ENCODE results near the gene TNS2. TPM values are rescaled to one million over a fixed set of nuclear protein-coding genes. Genes with fewer than 3 reads are reported as not detected.
A peak's percentile ranks its signal among the peaks of the same experiment; 100 is the strongest.

Gene TNS2
- total and polyA plus RNA-seq, 10 of the 15 experiments (the other 5 are each of a cell fraction or from before 2014, with no cell fraction given): 0.03 to 0.72 (median 0.16) TPM; not detected in 4

DNA sequence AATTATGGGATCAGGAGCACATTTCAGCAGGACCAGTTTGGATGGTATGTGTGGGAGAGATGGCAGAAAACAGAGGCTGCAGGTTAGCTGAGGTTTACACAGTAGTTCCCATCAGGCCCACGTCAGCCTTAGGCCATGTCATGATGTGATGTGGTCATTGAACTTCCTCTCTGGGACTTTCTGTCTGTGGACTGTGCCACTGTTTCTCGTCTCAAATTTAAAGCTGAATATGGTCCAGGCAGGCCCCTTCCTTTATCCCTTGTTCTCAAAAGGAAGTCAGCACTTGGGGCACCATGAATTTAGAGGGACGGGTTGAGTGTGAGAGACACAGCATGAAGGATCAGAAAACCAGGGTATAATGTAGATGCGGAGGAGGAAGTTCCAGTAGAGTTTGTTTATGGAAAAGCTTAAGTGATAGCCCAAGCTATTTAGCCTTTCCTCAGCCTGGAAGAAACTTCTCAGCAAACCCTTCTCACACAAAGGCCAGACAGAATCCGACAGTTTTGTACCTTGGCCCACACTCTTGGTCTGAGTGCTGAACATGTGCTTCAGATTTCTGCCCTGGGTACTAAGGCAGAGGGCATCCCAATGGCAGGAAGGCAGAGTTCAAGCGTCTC, 44.0 kb downstream of the TNS2 start:
- H3K4me3 ChIP-seq: no peak overlapping the region
- intact Hi-C loops (cut with micrococcal nuclease; ENCODE audit: unreplicated experiment): no loop called here
- no peaks in the 10 kb centered on the region for H3K9me3 ChIP-seq (replicated peaks; ENCODE audit: control insufficient read depth, insufficient read depth, low read length)
- H3K4me2 ChIP-seq (ENCODE audit: control insufficient read depth, insufficient read depth): no peak overlapping the region
- ChIA-PET POLR2A (interaction anchor here (0.7 to 1.9 kb wide), 3 partner anchors 9 to 32 kb away, joined by 4 to 7 read pairs (median 4); partner anchors contain the start of gene SOAT2), RAD21 (ENCODE audit: unreplicated experiment) (interaction anchor here (0.6 kb wide), 1 partner anchor 66 kb away, joined by 3 read pairs; no protein-coding TSS in a partner anchor), CTCF (interaction anchor here (0.9 to 11.8 kb wide), 4 partner anchors 9 to 40 kb away, joined by 3 to 177 read pairs (median 14); partner anchors contain the start of gene SPRYD3), SMC1A (ENCODE audit: uncharacterized antibody, unreplicated experiment) (interaction anchor here (0.6 to 1.7 kb wide), 5 partner anchors 15 to 89 kb away, joined by 3 to 13 read pairs (median 4); partner anchors contain the start of gene SPRYD3)
- in situ Hi-C loops (cut with MboI): no loop called here
- BruUV-seq (replicated peaks): no TSS peak
- H2AFZ ChIP-seq (ENCODE audit: control insufficient read depth, low read depth, low read length): 0 out of 2 replicates have a peak overlapping the region, but pooled peaks have one; percentile 29
- peaks cover 6% of the 10 kb centered on the region for H3K4me1 ChIP-seq (ENCODE audit: control insufficient read depth, insufficient read depth, low read length)
- FAIRE-seq (no peak), DNase-seq (ENCODE audit: low read depth, low spot score) (no peak), ATAC-seq (peak; percentile 68)
- WGBS (ENCODE audit: insufficient coverage, insufficient replicate concordance, low lambda C conversion rate, missing lambda C conversion rate): 47% methylated on average over 6 of the region's 6 CpGs
- H3K9ac ChIP-seq (ENCODE audit: control insufficient read depth, insufficient read depth, low read length): no peak overlapping the region
- no peaks in the 10 kb centered on the region for H3K79me2 ChIP-seq (ENCODE audit: control insufficient read depth, insufficient read depth, low read length)
- no peaks in the 10 kb centered on the region for H4K20me1 ChIP-seq (ENCODE audit: control insufficient read depth, insufficient read depth)
- peaks cover 0 to 3% of the 10 kb centered on the region in 2 experiments; a peak in 3 of 4 replicates for H3K27me3 ChIP-seq (replicated peaks in 1 of 2; ENCODE audit: control insufficient read depth in 2 of 2, insufficient read depth in 2 of 2, low read length in 1 of 2)
- no peaks in the 10 kb centered on the region for H3K36me3 ChIP-seq (ENCODE audit: control insufficient read depth in 2 of 2, insufficient read depth in 2 of 2, low read length in 1 of 2)
- H3K27ac ChIP-seq (ENCODE audit: control insufficient read depth, insufficient read depth): no peak overlapping the region
- TF ChIP-seq ESRRA (IDR thresholded peaks at IDR 0.05; ENCODE audit: low read length): no peak
- TF ChIP-seq JUND (IDR thresholded peaks at IDR 0.05; ENCODE audit: low read depth, low read length): no peak
- no peak for TF ChIP-seq NFXL1 (IDR thresholded peaks at IDR 0.05; ENCODE audit: borderline replicate concordance)
- TF ChIP-seq ZSCAN29 (IDR thresholded peaks at IDR 0.05): no peak
- no peak for TF ChIP-seq PML (IDR thresholded peaks at IDR 0.05; ENCODE audit: low read length)
- TF ChIP-seq SREBF2 (IDR thresholded peaks at IDR 0.05; ENCODE audit: low read length): no peak
- no peak for TF ChIP-seq IRF4 (IDR thresholded peaks at IDR 0.05; ENCODE audit: low read depth, low read length)
- TF ChIP-seq CHD1 (IDR thresholded peaks at IDR 0.05; ENCODE audit: low read depth, low read length): no peak
- TF ChIP-seq E4F1 (IDR thresholded peaks at IDR 0.05; ENCODE audit: borderline replicate concordance, partially characterized antibody): no peak
- TF ChIP-seq, protein P1, sequence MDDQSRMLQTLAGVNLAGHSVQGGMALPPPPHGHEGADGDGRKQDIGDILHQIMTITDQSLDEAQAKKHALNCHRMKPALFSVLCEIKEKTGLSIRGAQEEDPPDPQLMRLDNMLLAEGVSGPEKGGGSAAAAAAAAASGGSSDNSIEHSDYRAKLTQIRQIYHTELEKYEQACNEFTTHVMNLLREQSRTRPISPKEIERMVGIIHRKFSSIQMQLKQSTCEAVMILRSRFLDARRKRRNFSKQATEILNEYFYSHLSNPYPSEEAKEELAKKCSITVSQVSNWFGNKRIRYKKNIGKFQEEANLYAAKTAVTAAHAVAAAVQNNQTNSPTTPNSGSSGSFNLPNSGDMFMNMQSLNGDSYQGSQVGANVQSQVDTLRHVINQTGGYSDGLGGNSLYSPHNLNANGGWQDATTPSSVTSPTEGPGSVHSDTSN (IDR thresholded peaks at IDR 0.05; ENCODE audit: insufficient replicate concordance, low read depth, low read length): no peak
- 0 out of 2 replicates have a peak, but pooled peaks have one; percentile 6 for TF ChIP-seq IKZF1 (conservative IDR thresholded peaks at IDR 0.05)
- 0 out of 2 replicates have a peak, but pooled peaks have one; percentile 8 for TF ChIP-seq RUNX3 (IDR thresholded peaks at IDR 0.05; ENCODE audit: low read length)
- no peak for TF ChIP-seq SUZ12 (IDR thresholded peaks at IDR 0.05; ENCODE audit: unreplicated experiment)
- TF ChIP-seq CBFB (IDR thresholded peaks at IDR 0.05; ENCODE audit: low read depth): no peak
- no peak for TF ChIP-seq EP300 (IDR thresholded peaks at IDR 0.05; ENCODE audit: borderline replicate concordance in 1 of 2, control insufficient read depth in 1 of 2, low read depth in 2 of 2, low read length in 2 of 2)
- TF ChIP-seq RB1 (IDR thresholded peaks at IDR 0.05; ENCODE audit: borderline replicate concordance): no peak
- TF ChIP-seq SMAD1 (IDR thresholded peaks at IDR 0.05; ENCODE audit: low read depth, partially characterized antibody): no peak
- TF ChIP-seq ETV6 (conservative IDR thresholded peaks at IDR 0.05 in 1 of 2, IDR thresholded peaks at IDR 0.05 in 1 of 2; ENCODE audit: borderline replicate concordance in 1 of 2, low read depth in 1 of 2): no peak

All from GM12878 (cell line).